ENCODE measurements around the gene NUP93. TPM values are rescaled to one million over a fixed set of nuclear protein-coding genes. Genes with fewer than 3 reads are reported as not detected.

NUP93 gene
- total and polyA plus RNA-seq, 2 experiments from 2014 or later = 139 to 187 TPM

- Mint-ChIP-seq H3K4me3 (no peak overlapping the region), H3K27me3 (ENCODE audit: insufficient read depth, low read depth, poor library complexity) (peaks cover 6% of the 10 kb centered on the region), H3K36me3 (ENCODE audit: low read depth) (peaks cover 18% of the 10 kb centered on the region), H3K27ac (no peak overlapping the region), H3K4me1 (peaks cover 40% of the 10 kb centered on the region), H3K9me3 (peaks cover 3% of the 10 kb centered on the region; the same call in 2 of the 3 replicates)
- no peak for TF ChIP-seq ZNF331 (CRISPR knock-in tag; IDR thresholded peaks at IDR 0.05; ENCODE audit: low read depth)
- TF ChIP-seq NANOG (IDR thresholded peaks at IDR 0.05; ENCODE audit: borderline replicate concordance) = no peak
- no peak for TF ChIP-seq CREB1 (CRISPR knock-in tag; IDR thresholded peaks at IDR 0.05; ENCODE audit: low read depth)
- Histone ChIP-seq H2AFZ (no peak overlapping the region), H3K36me3 (ENCODE audit: insufficient read depth) (no peaks in the 10 kb centered on the region), H3K27me3 (ENCODE audit: insufficient read depth) (no peaks in the 10 kb centered on the region), H3K4me2 (peak overlapping the region; percentile 21; the same call in 1 of the 2 replicates), H3K9me2 (ENCODE audit: insufficient read depth) (no peaks in the 10 kb centered on the region), H3F3A (replicated peaks; ENCODE audit: low read depth) (0 out of 2 replicates have a peak, but pooled peaks cover 3% of the 10 kb centered on the region), H3K79me2 (replicated peaks; ENCODE audit: insufficient read depth) (peaks cover 90% of the 10 kb centered on the region), H3K4me1 (ENCODE audit: insufficient read depth) (peaks cover 44% of the 10 kb centered on the region), H3K4me3 (no peak overlapping the region), H4K20me1 (replicated peaks; ENCODE audit: insufficient read depth) (peaks cover 58% of the 10 kb centered on the region), H3K27ac (ENCODE audit: low read depth) (no peak overlapping the region; the same call in 1 of the 2 replicates)
- peak; percentile 76 for DNase-seq (ENCODE audit: low spot score)
- peak; percentile 83 for ATAC-seq
Observed at GRCh38 chr16:56744996-56745640, 15.2 kb downstream of the NUP93 start.

DNA sequence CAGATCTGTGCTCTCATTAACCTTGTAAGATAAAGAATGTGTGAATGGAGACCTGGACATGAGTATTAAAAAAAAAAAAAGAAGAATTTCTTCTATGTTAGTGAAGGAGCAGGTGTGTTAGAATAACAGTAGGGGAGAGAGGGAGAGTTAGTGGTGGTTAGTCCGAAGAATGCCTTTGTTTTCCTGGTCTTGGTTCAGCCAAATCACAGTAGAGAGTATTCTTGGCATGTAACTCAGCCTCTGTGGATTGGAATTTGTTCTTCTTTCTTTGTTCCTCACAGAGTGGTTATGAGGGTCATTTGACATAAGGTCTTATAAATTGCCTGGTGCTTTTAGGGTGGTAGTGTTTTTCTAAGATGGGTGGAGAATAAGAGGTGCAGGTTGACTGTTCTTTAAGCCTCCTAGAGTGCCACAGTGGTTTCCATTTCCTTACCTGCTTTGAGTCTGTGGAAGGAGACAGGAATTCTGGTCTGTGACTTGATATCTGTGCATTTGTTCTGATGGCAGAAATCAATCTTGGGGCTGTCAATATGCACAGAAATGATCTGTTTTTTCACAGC lies 17.6 kb downstream of the NUP93 start:
- DNase-seq (ENCODE audit: low spot score) = peak; percentile 83
- no peak overlapping the region for H2AFZ ChIP-seq
- TF ChIP-seq, protein P1, sequence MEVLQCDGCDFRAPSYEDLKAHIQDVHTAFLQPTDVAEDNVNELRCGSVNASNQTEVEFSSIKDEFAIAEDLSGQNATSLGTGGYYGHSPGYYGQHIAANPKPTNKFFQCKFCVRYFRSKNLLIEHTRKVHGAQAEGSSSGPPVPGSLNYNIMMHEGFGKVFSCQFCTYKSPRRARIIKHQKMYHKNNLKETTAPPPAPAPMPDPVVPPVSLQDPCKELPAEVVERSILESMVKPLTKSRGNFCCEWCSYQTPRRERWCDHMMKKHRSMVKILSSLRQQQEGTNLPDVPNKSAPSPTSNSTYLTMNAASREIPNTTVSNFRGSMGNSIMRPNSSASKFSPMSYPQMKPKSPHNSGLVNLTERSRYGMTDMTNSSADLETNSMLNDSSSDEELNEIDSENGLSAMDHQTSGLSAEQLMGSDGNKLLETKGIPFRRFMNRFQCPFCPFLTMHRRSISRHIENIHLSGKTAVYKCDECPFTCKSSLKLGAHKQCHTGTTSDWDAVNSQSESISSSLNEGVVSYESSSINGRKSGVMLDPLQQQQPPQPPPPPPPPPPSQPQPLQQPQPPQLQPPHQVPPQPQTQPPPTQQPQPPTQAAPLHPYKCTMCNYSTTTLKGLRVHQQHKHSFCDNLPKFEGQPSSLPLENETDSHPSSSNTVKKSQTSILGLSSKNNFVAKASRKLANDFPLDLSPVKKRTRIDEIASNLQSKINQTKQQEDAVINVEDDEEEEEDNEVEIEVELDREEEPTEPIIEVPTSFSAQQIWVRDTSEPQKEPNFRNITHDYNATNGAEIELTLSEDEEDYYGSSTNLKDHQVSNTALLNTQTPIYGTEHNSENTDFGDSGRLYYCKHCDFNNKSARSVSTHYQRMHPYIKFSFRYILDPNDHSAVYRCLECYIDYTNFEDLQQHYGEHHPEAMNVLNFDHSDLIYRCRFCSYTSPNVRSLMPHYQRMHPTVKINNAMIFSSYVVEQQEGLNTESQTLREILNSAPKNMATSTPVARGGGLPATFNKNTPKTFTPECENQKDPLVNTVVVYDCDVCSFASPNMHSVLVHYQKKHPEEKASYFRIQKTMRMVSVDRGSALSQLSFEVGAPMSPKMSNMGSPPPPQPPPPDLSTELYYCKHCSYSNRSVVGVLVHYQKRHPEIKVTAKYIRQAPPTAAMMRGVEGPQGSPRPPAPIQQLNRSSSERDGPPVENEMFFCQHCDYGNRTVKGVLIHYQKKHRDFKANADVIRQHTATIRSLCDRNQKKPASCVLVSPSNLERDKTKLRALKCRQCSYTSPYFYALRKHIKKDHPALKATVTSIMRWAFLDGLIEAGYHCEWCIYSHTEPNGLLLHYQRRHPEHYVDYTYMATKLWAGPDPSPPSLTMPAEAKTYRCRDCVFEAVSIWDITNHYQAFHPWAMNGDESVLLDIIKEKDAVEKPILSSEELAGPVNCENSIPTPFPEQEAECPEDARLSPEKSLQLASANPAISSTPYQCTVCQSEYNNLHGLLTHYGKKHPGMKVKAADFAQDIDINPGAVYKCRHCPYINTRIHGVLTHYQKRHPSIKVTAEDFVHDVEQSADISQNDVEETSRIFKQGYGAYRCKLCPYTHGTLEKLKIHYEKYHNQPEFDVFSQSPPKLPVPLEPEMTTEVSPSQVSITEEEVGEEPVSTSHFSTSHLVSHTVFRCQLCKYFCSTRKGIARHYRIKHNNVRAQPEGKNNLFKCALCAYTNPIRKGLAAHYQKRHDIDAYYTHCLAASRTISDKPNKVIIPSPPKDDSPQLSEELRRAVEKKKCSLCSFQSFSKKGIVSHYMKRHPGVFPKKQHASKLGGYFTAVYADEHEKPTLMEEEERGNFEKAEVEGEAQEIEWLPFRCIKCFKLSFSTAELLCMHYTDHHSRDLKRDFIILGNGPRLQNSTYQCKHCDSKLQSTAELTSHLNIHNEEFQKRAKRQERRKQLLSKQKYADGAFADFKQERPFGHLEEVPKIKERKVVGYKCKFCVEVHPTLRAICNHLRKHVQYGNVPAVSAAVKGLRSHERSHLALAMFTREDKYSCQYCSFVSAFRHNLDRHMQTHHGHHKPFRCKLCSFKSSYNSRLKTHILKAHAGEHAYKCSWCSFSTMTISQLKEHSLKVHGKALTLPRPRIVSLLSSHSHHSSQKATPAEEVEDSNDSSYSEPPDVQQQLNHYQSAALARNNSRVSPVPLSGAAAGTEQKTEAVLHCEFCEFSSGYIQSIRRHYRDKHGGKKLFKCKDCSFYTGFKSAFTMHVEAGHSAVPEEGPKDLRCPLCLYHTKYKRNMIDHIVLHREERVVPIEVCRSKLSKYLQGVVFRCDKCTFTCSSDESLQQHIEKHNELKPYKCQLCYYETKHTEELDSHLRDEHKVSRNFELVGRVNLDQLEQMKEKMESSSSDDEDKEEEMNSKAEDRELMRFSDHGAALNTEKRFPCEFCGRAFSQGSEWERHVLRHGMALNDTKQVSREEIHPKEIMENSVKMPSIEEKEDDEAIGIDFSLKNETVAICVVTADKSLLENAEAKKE (CRISPR knock-in tag; IDR thresholded peaks at IDR 0.05) = no peak
- TF ChIP-seq ZNF114 (CRISPR knock-in tag; IDR thresholded peaks at IDR 0.05) = no peak
- no peaks in the 10 kb centered on the region for H3K27me3 ChIP-seq (ENCODE audit: insufficient read depth)
- no peak overlapping the region for H3K4me3 Mint-ChIP-seq
- H3K27ac Mint-ChIP-seq = peak overlapping the region; percentile 37; the same call in 1 of the 2 replicates
- peaks cover 27% of the 10 kb centered on the region for H3K36me3 Mint-ChIP-seq (ENCODE audit: low read depth)
- ATAC-seq = peak; percentile 66
- 0 out of 2 replicates have a peak, but pooled peaks cover 3% of the 10 kb centered on the region for H3F3A ChIP-seq (replicated peaks; ENCODE audit: low read depth)
- no peak overlapping the region for H3K4me2 ChIP-seq
- H3K4me3 ChIP-seq = no peak overlapping the region
- peaks cover 33% of the 10 kb centered on the region for H3K4me1 ChIP-seq (ENCODE audit: insufficient read depth)
- peaks cover 97% of the 10 kb centered on the region for H3K79me2 ChIP-seq (replicated peaks; ENCODE audit: insufficient read depth)
- H3K9me2 ChIP-seq (ENCODE audit: insufficient read depth) = no peaks in the 10 kb centered on the region
- no peaks in the 10 kb centered on the region for H3K36me3 ChIP-seq (ENCODE audit: insufficient read depth)
- no peaks in the 10 kb centered on the region for H3K9me3 Mint-ChIP-seq
- peaks cover 40% of the 10 kb centered on the region for H3K4me1 Mint-ChIP-seq
- peak overlapping the region; percentile 89; the same call in 1 of the 2 replicates for H3K27ac ChIP-seq (ENCODE audit: low read depth)
- peaks cover 6% of the 10 kb centered on the region for H3K27me3 Mint-ChIP-seq (ENCODE audit: insufficient read depth, low read depth, poor library complexity)
- H4K20me1 ChIP-seq (replicated peaks; ENCODE audit: insufficient read depth) = peaks cover 54% of the 10 kb centered on the region

Data from GM23338 (cell line).